Activated T-cell treated with anti-CD3 and anti-CD28 coated beads for 48 hours (primary cell): Measurements from ENCODE around the gene TBXA2R.
"Not testable (repeated sequence)": the region's sequence is repeated elsewhere in the genome, so short reads cannot be mapped to it uniquely, and the experiment has no call there.

ENCODE experiments used
- DNase-seq: peaks from one replicate; pipeline ENCODE4 v3.0.0-alpha.2; 2020; ENCODE audit warnings: low read depth

The TBXA2R gene

DNA sequence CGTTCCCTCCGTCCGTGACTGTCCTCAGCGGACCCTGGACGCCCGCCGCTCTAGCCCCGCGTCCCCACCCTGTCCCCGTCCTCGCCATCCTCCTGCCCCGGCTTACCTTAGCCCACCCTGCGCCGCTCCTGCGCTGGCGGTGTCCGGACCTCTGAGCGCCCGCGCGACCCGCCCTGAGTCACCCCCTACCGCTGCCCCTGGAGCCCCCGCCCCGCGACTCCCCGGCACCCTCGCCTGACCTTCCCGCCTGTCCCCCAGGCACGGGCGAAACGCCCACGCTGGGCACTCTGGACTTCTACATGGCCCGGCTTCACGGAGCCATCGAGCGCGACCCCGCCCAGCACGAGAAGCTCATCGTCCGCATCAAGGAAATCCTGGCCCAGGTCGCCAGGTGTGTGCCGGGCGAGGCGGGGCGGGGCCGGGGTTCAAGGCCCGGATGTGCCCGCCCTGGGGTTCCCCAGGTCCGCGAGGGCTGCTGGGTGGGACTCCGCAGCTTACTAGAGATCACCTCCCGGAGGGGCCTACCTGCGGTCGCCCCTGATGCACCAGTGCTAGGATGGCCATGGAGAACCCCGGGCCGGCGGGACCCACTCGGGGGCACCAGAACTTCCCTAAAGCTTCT is 28.8 kb downstream of the TBXA2R start:
- DNase-seq = no peak

GRCh38 chr19:3576696-3577443 is 29.8 kb downstream of the TBXA2R start:
- DNase-seq = no peak

- DNase-seq = no peak
Observed at GRCh38 chr19:3575949-3576673, 30.6 kb downstream of the TBXA2R start.

- no peak for DNase-seq
Observed at GRCh38 chr19:3575260-3575741, 31.4 kb downstream of the TBXA2R start.

DNA sequence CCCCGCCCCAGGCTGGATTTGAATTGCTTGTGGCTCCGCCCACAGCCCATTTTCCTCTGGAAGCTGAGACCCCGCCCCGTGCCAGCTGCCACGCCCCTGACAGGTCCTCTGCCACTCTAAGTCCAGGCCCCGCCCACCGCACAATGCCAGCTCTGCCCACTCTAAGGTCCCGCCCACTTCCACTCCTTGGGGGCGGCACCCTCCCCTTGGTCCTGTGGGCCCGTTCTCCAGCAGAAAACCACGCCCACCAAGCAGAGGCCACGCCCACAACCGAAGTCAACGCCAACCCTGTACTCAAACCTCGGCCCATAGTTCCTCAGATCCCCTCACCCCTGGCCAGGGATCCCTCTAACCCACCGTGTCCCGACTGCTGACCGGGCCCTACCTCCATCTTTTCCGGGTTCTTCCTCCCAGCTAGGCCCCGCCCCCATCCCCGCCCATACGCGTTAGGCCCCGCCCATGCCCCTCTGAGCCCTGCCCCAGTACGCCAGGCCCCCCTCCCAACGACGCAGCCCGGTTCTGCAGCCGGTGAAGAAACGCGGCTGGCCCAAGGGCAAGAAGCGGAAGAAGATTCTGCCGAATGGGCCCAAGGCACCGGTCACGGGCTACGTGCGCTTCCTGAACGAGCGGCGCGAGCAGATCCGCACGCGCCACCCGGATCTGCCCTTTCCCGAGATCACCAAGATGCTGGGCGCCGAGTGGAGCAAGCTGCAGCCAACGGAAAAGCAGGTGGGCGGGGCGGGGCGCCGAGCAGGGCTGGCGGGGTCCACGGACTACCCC is 32.6 kb downstream of the TBXA2R start:
- DNase-seq = peak; percentile 94

- DNase-seq = no peak
Observed at GRCh38 chr19:3573162-3573857, 33.4 kb downstream of the TBXA2R start.

GRCh38 chr19:3572855-3573161 is 33.9 kb downstream of the TBXA2R start, which contains the start of gene HMG20B:
TSS of gene HMG20B (plus strand) at chr19:3572944. CDS start at chr19:3573310, 366 bp downstream.
- no peak for DNase-seq

GRCh38 chr19:3572132-3572854 is 34.4 kb downstream of the TBXA2R start:
- DNase-seq = peak; percentile 99

DNA sequence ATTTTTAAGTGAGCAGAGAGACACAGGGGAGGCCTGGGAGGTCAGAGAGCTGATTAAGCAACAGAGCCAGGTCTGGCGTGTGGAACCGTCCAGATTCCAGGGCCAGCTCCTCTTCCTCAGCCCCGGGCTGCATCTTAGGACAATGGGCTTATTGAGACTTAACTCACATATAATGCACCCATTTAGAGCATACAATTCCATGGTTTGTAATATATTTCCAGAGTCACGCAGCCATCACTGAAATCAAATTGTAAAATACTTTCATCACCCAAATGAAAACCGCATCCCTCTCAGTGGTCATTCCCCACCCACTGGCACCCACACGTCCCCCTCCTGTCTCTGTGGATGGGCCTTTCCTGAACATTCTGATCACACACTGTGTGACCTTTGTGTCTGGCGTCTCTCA is 36.1 kb downstream of the TBXA2R start:
- no peak for DNase-seq

GRCh38 chr19:3570042-3570441 is 36.6 kb downstream of the TBXA2R start:
- DNase-seq = not testable (repeated sequence)

DNA sequence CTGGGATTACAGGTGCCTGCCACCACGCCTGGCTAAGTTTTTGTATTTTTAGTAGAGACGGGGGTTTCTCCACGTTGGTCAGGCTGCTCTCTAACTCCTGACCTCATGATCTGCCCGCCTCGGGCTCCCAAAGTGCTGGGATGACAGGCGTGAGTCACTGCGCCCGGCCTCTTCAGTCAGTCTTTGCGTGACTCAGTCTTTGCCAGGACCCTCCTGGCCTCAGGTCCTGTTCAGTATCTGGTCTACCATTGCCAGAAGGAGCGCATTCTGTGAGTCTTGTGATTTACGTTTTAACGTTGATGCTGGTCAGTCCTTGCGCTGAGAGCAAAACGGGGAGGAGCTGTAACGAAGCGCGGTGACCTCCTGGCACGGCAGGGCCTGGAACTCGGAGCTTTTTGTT is 41.5 kb downstream of the TBXA2R start:
- no peak for DNase-seq

GRCh38 chr19:3563709-3564524 is 42.8 kb downstream of the TBXA2R start:
- no peak for DNase-seq

DNA sequence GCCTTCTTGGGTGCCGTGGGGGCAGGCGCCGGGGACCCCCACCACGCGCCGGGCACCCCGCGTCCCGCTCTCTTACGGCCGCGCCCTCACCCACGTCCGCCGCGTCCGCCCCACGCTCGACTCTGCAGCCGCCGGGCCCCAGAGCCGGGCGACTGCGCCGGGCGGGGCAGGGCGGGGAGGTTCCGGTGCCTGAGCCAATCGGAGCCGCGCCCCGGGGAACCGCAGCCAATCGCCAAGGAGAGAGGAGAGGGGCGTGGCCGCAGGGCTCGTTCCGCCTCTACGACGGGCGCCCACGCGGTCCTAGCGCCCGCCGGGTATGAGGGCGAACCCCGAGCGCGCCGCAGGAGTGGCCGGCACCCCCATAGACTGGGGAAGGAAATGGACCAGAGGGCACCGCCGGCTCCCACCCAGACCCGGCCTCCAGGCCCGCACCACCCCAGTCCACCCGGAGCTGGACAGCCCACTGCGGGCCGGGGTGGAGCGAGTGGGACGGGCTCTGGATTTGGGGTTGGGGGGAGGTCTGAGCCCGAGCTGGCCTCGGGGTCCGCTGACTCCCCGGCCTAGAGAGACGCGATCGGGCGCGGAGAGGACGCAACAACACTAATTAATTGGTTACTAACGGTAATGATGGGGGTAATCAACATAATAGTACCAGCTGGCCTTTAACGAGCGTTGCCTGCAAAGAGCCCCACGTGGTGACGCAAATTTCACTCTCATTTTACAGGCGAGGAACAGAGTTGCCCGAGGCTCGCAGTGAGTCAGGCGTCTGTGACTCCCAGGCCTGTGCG is 49.0 kb downstream of the TBXA2R start, which contains the start of gene MFSD12:
MFSD12 (minus strand) TSS at position 126 of the 788 bp plus-strand sequence. CDS start 183 bp downstream, outside the sequence.
- peak; percentile 97 for DNase-seq

DNA sequence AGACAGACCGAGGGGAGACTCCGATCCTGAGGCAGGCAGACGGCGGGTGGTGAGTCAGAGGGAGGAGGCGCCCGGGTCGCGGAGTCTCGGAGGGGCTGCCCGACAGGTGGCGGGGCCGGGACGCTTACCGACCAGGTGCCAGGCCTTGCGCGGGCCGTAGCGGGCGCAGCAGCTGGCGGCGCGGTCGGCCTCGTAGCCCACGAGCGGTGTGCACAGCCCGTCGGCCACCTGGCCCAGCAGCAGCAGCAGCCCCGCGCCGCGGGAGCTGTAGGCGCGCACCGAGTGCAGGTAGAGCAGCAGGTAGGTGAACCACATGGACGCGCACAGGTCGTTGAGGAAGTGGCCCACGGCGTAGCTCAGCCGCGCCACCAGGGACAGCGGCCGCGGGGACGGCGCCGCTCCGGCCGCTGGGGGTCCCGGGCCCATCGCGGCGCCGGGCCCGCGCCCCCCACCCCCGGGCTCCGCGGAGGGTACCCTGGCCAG is 49.7 kb downstream of the TBXA2R start:
- peak; percentile 61 for DNase-seq

- no peak for DNase-seq
Observed at GRCh38 chr19:3556423-3556977, 50.2 kb downstream of the TBXA2R start.

- DNase-seq = no peak
Observed at GRCh38 chr19:3555653-3556422, 50.8 kb downstream of the TBXA2R start.

- no peak for DNase-seq
Observed at GRCh38 chr19:3554254-3555083, 52.2 kb downstream of the TBXA2R start.
